K562 (cell line): ENCODE data around the gene EIF4G2. TPM values are rescaled to one million over a fixed set of nuclear protein-coding genes. Genes with fewer than 3 reads are reported as not detected.

Experiments used
- HLTF ChIP-seq: fragments of 450-650 bp; IDR thresholded peaks from 2 replicates; pipeline ENCODE4 v1.6.1; 2016
- NFRKB ChIP-seq: fragments of 450-650 bp; IDR thresholded peaks from 2 replicates; pipeline ENCODE4 v1.6.1; 2016; ENCODE audit warnings: low read depth
- RBM15 ChIP-seq: fragments of 200-400 bp; formaldehyde crosslinking; IDR thresholded peaks from 2 replicates; pipeline ENCODE4 v1.6.1; 2018; ENCODE audit warnings: mild to moderate bottlenecking, low read length, moderate library complexity; ENCODE audit not compliant: insufficient read depth
- RBM25 ChIP-seq: fragments of 200-400 bp; formaldehyde crosslinking; IDR thresholded peaks from 2 replicates; pipeline ENCODE4 v1.6.1; 2018; ENCODE audit warnings: low read length, low read depth, moderate library complexity; ENCODE audit not compliant: severe bottlenecking
- ZNF212 ChIP-seq: fragments of 450-650 bp; formaldehyde crosslinking; IDR thresholded peaks from 2 replicates; pipeline ENCODE4 v1.4.0; 2020; ENCODE audit warnings: mild to moderate bottlenecking
- polyA plus RNA-seq, 8 experiments: library from polyadenylated mRNA; depleted of rRNA in 4 of 8; stranded (reverse) in 5 of 8; unstranded in 3 of 8; fragments of >200 nt; fragmentation: Nextera tagmentation in 2 of 8; fragmentation: Illumina TruSeq in 1 of 8; extraction: Ambion mirVana in 2 of 8; extraction: Trizol in 1 of 8; gene quantifications; 2 replicates each; pipeline versions ENCODE4 v1.2.1 to v1.2.3, GENCODE V29; 2011 to 2014; ENCODE audit warnings: inconsistent platforms in 1 of 8, missing spikeins in 1 of 8
- total RNA-seq, 7 experiments: library from RNA; depleted of rRNA in 6 of 7; stranded (reverse); fragments of >200 nt in 6 of 7; fragmentation: Illumina TruSeq in 2 of 7; extraction: Trizol in 2 of 7; gene quantifications; 2 replicates each; pipeline versions ENCODE4 v1.2.1 to v1.2.3, GENCODE V29; 2011 to 2021; ENCODE audit warnings: low replicate concordance in 1 of 7
- TF ChIP-seq, protein P1 (sequence below): fragments of 150-350 bp; IDR thresholded peaks from 2 replicates; pipeline ENCODE4 v1.6.1; 2014; ENCODE audit warnings: low read depth, mild to moderate bottlenecking, low read length, borderline replicate concordance
- TF ChIP-seq, protein P2 (sequence below), 2 experiments: fragments of 200-800 bp in 1 of 2; sonication (Bioruptor generic) in 1 of 2; sonication (generic) in 1 of 2; formaldehyde crosslinking in 1 of 2; IDR thresholded peaks in 1 of 2; conservative IDR thresholded peaks in 1 of 2; 2 replicates each; pipeline versions ENCODE4 v1.5.0 to v1.6.1; 2016 to 2020; ENCODE audit warnings: missing compliant biosample characterization in 1 of 2, missing genetic modification characterization in 1 of 2, missing genetic modification reagents in 1 of 2
- TF ChIP-seq, protein P3 (sequence below), 2 experiments: fragments of 450-650 bp; IDR thresholded peaks; 2 replicates each; pipeline ENCODE4 v1.6.1; 2016; ENCODE audit warnings: mild to moderate bottlenecking in 2 of 2, borderline replicate concordance in 1 of 2, low read depth in 1 of 2, moderate library complexity in 1 of 2

Gene EIF4G2
- total and polyA plus RNA-seq, 9 of the 15 experiments (the other 6 are each of a cell fraction or from before 2014, with no cell fraction given) = 206 to 790 (median 646) TPM

DNA sequence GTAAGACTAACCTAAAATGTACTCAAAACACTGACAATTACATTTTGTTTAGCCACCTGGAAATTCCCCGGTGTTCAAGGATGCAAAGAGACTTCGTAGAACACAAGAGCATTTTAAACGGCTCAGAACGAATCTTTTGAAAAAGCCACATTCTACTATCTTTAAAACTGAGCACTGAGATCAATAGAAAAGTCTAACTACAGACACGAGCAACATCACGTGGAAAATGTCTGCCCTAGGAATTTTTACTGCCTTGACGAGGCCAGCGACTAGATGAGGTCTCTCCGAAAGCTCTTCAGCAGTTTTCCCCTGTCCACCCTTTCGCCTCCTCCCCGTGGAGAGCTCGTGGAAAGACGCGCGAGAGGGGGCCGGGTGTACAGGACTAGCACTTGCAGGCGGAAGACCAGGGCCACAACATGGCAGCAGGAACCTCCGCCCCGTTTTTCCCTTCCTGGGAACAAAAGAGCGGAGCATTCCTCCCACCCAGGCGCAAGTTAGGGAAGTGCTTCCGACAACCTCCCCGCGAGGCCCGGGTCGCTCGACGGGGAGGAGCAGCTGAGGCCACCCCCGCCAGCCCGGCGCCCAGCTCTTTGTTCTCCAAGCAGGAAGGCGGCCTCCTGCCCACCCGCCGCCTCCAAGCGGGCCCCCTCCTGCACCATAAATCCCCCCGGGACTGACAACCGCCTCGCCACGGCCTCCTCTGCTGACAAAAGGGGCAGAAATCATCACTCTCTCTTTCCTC, 1.1 kb downstream of the EIF4G2 start (continued):
- TF ChIP-seq, protein P1, sequence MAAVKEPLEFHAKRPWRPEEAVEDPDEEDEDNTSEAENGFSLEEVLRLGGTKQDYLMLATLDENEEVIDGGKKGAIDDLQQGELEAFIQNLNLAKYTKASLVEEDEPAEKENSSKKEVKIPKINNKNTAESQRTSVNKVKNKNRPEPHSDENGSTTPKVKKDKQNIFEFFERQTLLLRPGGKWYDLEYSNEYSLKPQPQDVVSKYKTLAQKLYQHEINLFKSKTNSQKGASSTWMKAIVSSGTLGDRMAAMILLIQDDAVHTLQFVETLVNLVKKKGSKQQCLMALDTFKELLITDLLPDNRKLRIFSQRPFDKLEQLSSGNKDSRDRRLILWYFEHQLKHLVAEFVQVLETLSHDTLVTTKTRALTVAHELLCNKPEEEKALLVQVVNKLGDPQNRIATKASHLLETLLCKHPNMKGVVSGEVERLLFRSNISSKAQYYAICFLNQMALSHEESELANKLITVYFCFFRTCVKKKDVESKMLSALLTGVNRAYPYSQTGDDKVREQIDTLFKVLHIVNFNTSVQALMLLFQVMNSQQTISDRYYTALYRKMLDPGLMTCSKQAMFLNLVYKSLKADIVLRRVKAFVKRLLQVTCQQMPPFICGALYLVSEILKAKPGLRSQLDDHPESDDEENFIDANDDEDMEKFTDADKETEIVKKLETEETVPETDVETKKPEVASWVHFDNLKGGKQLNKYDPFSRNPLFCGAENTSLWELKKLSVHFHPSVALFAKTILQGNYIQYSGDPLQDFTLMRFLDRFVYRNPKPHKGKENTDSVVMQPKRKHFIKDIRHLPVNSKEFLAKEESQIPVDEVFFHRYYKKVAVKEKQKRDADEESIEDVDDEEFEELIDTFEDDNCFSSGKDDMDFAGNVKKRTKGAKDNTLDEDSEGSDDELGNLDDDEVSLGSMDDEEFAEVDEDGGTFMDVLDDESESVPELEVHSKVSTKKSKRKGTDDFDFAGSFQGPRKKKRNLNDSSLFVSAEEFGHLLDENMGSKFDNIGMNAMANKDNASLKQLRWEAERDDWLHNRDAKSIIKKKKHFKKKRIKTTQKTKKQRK = no peak
- TF ChIP-seq, protein P2, sequence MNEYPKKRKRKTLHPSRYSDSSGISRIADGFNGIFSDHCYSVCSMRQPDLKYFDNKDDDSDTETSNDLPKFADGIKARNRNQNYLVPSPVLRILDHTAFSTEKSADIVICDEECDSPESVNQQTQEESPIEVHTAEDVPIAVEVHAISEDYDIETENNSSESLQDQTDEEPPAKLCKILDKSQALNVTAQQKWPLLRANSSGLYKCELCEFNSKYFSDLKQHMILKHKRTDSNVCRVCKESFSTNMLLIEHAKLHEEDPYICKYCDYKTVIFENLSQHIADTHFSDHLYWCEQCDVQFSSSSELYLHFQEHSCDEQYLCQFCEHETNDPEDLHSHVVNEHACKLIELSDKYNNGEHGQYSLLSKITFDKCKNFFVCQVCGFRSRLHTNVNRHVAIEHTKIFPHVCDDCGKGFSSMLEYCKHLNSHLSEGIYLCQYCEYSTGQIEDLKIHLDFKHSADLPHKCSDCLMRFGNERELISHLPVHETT (CRISPR knock-in tag; conservative IDR thresholded peaks at IDR 0.05 in 1 of 2, IDR thresholded peaks at IDR 0.05 in 1 of 2) = no peak
- no peak for TF ChIP-seq HLTF
- TF ChIP-seq ZNF212 (CRISPR knock-in tag) = peak; percentile 64; the same call in 1 of the 2 replicates
- TF ChIP-seq RBM15 = no peak
- TF ChIP-seq, protein P3, sequence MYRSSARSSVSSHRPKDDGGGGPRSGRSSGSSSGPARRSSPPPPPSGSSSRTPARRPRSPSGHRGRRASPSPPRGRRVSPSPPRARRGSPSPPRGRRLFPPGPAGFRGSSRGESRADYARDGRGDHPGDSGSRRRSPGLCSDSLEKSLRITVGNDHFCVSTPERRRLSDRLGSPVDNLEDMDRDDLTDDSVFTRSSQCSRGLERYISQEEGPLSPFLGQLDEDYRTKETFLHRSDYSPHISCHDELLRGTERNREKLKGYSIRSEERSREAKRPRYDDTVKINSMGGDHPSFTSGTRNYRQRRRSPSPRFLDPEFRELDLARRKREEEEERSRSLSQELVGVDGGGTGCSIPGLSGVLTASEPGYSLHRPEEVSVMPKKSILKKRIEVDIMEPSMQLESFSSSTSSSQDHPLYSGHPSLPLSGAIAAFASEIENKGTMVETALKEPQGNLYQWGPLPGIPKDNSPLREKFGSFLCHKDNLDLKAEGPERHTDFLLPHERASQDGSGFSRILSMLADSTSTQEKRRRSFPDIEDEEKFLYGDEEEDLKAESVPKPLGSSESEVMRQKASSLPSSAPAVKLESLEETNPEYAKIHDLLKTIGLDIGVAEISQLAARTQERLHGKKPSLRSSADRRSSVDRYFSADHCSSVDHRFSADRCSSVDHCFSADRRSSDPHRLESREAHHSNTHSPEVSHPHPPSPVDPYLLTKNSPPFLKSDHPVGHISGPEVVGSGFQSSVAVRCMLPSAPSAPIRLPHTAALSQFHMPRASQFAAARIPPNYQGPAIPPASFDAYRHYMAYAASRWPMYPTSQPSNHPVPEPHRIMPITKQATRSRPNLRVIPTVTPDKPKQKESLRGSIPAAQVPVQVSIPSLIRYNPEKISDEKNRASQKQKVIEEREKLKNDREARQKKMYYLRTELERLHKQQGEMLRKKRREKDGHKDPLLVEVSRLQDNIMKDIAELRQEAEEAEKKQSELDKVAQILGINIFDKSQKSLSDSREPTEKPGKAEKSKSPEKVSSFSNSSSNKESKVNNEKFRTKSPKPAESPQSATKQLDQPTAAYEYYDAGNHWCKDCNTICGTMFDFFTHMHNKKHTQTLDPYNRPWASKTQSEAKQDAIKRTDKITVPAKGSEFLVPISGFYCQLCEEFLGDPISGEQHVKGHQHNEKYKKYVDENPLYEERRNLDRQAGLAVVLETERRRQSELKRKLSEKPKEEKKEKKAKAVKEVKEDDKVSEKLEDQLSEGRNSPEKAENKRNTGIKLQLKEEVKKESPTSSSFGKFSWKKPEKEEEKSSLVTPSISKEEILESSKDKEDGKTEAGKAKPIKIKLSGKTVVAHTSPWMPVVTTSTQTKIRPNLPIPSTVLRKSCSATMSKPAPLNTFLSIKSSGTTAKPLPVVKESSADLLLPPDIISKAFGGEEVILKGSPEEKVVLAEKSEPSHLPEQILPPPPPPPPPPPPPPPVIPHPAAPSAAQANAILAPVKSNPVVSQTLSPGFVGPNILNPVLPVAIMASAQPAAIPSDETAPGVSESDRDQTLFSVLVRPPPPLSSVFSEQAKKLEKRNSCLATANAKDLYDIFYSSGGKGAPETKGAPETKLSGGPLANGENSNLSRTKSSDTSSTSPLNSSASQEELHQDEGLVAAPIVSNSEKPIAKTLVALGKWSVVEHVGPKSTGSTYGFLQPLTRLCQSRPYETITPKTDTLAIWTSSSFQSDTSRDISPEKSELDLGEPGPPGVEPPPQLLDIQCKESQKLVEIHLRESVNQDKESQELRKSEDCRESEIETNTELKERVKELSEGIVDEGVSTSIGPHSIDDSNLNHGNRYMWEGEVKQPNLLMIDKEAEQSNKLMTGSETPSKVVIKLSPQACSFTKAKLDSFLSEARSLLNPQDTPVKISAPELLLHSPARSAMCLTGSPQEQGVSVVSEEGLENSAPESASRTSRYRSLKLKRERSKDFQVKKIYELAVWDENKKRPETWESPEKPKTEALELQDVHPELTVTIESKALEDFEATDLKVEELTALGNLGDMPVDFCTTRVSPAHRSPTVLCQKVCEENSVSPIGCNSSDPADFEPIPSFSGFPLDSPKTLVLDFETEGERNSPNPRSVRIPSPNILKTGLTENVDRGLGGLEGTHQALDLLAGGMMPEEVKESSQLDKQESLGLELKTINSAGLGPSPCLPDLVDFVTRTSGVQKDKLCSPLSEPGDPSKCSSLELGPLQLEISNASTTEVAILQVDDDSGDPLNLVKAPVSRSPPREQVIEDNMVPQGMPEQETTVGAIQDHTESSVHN (IDR thresholded peaks at IDR 0.05; ENCODE audit: borderline replicate concordance in 1 of 2, low read depth in 1 of 2) = no peak
- TF ChIP-seq RBM25 = no peak
- TF ChIP-seq NFRKB = no peak
